Prostate gland (tissue), 2 donors: ENCODE data around the gene LRRTM1. TPM values are rescaled to one million over a fixed set of nuclear protein-coding genes. Genes with fewer than 3 reads are reported as not detected.

ENCODE experiments used
- DNase-seq: peaks from one replicate; pipeline ENCODE4 v3.0.0-alpha.2; 2019; ENCODE audit warnings: low spot score
- H3K27ac ChIP-seq, 2 donors: fragments of 200-600 bp; sonication (generic); 2 replicates each; pipeline ENCODE4 v1.5.1; 2017 to 2019
- H3K27me3 ChIP-seq: fragments of 200-600 bp; sonication (generic); replicated peaks from 2 replicates; pipeline ENCODE4 v1.5.1; 2019; ENCODE audit not compliant: insufficient read depth
- H3K36me3 ChIP-seq, 2 donors: fragments of 200-600 bp; sonication (generic); 1 replicate in 1 of 2; 2 replicates in 1 of 2; pipeline versions ENCODE4 v1.5.1 to v1.8.1; 2017 to 2019
- H3K4me1 ChIP-seq: fragments of 200-600 bp; sonication (generic); replicated peaks from 2 replicates; pipeline ENCODE4 v1.5.1; 2019
- H3K4me3 ChIP-seq, 2 donors: fragments of 200-600 bp; sonication (generic); 2 replicates each; pipeline ENCODE4 v1.5.1; 2017 to 2019
- H3K9me3 ChIP-seq: fragments of 200-600 bp; sonication (generic); 2 replicates; pipeline ENCODE4 v1.5.1; 2017
- CTCF ChIP-seq, 4 experiments: fragments of 200-600 bp in 2 of 4; fragments of 450-650 bp in 2 of 4; sonication (generic) in 2 of 4; IDR thresholded peaks; 1 replicate in 3 of 4; 2 replicates in 1 of 4; pipeline ENCODE4 v1.5.1; 2016 to 2019; ENCODE audit warnings: antibody characterized with exemption in 4 of 4, mild to moderate bottlenecking in 2 of 4, moderate library complexity in 2 of 4
- POLR2A ChIP-seq: fragments of 450-650 bp; IDR thresholded peaks from one replicate; pipeline ENCODE4 v1.6.1; 2016; ENCODE audit warnings: antibody characterized with exemption, mild to moderate bottlenecking
- POLR2AphosphoS5 ChIP-seq: sonication (generic); formaldehyde crosslinking; IDR thresholded peaks from one replicate; pipeline ENCODE4 v1.6.1; 2017; ENCODE audit warnings: antibody characterized with exemption
- WGBS: methylation state at CpG from one replicate; pipeline ENCODE4 v1.1.5; 2018; 5-methylcytosine and 5-hydroxymethylcytosine counted together
- intact Hi-C: fragments of 100-400 bp; cut with DNase I; formaldehyde crosslinking; loops from one replicate; pipeline ENCODE4 v1.14.2; 2022
- total RNA-seq, 2 donors: library from RNA; depleted of rRNA; stranded (reverse); fragments of >200 nt; gene quantifications; one replicate each; pipeline ENCODE4 v1.1.0, GENCODE V29; 2016

Gene LRRTM1
- total RNA-seq, 2 donors from 2014 or later, result 1.8 TPM; not detected in 1

GRCh38 chr2:80256782-80257167 is 47.8 kb downstream of the LRRTM1 start:
- no peaks in the 10 kb centered on the region for H3K27me3 ChIP-seq
- TF ChIP-seq POLR2AphosphoS5 (no peak), POLR2A (no peak), CTCF (IDR thresholded peaks at IDR 0.05) (no peak)
- no peak overlapping the region for H3K27ac ChIP-seq
- no peaks in the 10 kb centered on the region for H3K36me3 ChIP-seq
- H3K9me3 ChIP-seq, result no peaks in the 10 kb centered on the region
- no peaks in the 10 kb centered on the region for H3K4me1 ChIP-seq
- DNase-seq, result no peak
- no peak overlapping the region for H3K4me3 ChIP-seq
- intact Hi-C loops, result no loop called here
- WGBS, result 69% methylated on average over 3 of the region's 3 CpGs

- Histone ChIP-seq H3K4me3 (no peak overlapping the region), H3K36me3 (no peaks in the 10 kb centered on the region), H3K27ac (no peak overlapping the region), H3K27me3 (no peaks in the 10 kb centered on the region), H3K9me3 (no peaks in the 10 kb centered on the region), H3K4me1 (no peaks in the 10 kb centered on the region)
- no peak for DNase-seq
- no peak for TF ChIP-seq POLR2A
- TF ChIP-seq CTCF (IDR thresholded peaks at IDR 0.05), result no peak
- no peak for TF ChIP-seq POLR2AphosphoS5
- intact Hi-C loops, result no loop called here
- WGBS, result 73% methylated on average over 9 of the region's 9 CpGs
Measured at GRCh38 chr2:80255918-80256781, 48.4 kb downstream of the LRRTM1 start.

- 52% methylated on average over 7 of the region's 7 CpGs for WGBS
- intact Hi-C loops, result no loop called here
- TF ChIP-seq POLR2A (no peak), CTCF (IDR thresholded peaks at IDR 0.05) (no peak), POLR2AphosphoS5 (no peak)
Measured at GRCh38 chr2:80252294-80252986, 52.1 kb downstream of the LRRTM1 start.

More at GRCh38 chr2:80252294-80252986, 52.1 kb downstream of the LRRTM1 start:
- Histone ChIP-seq H3K4me3 (no peak overlapping the region), H3K27ac (no peak overlapping the region), H3K4me1 (no peaks in the 10 kb centered on the region), H3K36me3 (no peaks in the 10 kb centered on the region), H3K27me3 (no peaks in the 10 kb centered on the region), H3K9me3 (no peaks in the 10 kb centered on the region)
- DNase-seq, result no peak
